ENCODE measurements around the gene KCNMA1.

- TF ChIP-seq CTCF (IDR thresholded peaks at IDR 0.05) (no peak), POLR2A (IDR thresholded peaks at IDR 0.05) (no peak), POLR2AphosphoS5 (IDR thresholded peaks at IDR 0.05) (no peak)
Measured at GRCh38 chr10:77392236-77392721, 245.3 kb downstream of the KCNMA1 start.
